SW480 (cell line): ENCODE data around the gene RNF7.
"Not testable (repeated sequence)": the region's sequence is repeated elsewhere in the genome, so short reads cannot be mapped to it uniquely, and the experiment has no call there.

ENCODE experiments used
- DNase-seq: peaks from one replicate; pipeline ENCODE4 v3.0.0-alpha.2; 2016; ENCODE audit warnings: low spot score

Gene RNF7

DNA sequence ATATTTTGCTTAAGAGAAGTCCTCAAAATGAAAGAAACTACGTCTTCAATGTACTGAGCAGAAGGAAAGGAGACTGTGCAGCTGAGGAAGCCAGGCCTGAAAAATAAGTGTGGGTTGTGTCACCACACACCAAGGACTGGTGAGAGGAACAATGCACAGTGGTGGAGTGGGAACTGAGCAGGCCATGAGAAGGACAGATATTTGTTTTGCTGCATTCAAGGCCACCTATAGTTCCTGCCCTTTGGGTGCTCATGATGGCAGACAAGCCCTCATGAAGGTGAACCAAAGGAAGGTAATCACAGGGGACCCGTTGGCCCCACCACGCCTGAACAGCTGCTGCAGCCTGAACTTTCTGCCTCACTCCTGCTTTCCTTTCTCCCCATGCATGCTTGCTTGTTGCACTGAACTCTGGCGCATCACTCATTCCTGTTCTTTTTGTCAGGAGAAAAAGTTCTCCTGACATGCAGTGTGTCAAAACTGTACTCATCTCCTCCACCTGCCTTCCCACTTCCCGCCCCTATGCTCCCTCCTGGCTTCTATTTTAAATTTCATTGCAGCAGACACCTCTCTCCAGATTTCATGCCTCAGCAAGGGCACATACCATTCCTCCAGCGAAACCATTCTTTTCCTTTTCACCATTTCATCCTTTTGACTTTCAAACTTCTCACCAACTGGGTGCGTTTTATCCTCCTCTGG lies 2.2 kb upstream of the RNF7 start:
- DNase-seq: no peak

DNA sequence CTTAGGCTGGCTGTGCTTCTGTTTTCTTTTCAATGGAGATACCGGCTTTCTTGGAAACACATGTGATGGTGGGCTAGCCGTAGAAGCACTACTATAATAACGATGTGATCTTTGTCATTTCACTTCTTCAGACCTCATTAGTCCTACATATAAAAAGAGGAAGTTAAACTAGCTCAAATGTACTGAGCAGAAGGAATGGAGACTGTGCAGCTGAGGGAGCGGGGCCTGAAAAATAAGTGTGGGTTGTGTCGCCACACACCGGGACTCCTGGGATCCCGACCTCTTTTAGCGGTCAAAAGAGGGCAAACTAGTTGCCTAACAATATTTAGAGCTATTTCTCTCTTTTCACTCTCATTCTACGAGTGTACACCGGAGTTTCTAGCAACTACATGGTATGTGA lies 1.0 kb upstream of the RNF7 start:
- no peak for DNase-seq

DNA sequence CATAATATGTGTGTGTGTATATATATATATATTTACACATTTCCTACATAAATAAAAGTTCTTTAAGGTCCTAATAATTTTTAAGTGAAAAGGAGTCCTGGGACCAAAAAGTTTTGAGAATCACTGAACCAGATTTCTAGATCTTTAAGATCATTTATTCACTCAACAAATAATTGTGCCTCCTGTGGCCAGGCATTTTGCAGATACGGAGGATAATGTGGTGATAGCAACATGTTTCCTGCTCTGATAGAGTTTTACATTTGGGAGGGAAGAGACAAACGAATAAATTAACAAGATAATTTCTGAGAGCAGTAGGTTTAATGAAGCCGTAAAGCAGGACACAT lies 448 bp upstream of the RNF7 start:
- no peak for DNase-seq

DNA sequence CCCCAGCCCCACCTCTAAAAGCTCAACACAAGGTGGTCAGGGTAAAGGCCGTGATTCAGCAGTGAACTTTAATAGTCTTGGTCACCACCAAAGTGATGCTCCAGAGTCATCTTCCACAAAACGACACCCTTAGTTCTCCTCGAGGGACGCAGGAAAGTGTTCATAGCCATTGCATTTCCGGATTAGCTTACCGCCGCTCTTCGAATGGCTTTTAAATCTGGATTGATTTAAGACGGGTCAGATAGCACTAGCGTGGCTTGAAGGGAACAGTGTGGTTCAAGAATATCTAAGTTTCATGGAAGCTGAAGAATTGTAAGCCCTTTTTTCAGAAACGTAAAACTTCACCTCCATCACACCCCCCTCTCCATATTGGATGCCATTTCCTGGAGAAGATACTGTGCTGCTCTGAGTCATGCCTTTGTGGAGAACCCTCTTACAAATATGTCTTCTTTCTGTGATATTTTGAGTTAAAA lies 829 bp downstream of the RNF7 start:
- peak; percentile 52 for DNase-seq

DNA sequence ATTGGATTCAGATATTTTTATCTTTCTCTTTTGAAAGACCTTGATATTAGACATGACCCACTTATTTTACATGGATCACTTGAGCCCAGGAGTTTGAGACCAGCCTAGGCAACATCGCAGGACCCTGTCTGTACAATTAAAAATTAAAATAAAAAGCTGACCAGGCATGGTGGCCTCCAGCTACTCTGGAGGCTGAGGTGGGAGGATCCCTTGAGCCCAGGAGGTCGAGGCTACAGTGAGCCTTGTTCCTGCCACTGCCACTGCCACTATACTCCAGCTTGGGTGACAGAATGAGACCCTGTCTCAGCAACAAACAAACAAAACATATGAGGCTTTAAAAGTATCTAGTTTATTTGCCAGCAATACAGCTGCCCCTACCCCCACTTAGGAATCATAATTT lies 1.6 kb downstream of the RNF7 start:
- no peak for DNase-seq

DNA sequence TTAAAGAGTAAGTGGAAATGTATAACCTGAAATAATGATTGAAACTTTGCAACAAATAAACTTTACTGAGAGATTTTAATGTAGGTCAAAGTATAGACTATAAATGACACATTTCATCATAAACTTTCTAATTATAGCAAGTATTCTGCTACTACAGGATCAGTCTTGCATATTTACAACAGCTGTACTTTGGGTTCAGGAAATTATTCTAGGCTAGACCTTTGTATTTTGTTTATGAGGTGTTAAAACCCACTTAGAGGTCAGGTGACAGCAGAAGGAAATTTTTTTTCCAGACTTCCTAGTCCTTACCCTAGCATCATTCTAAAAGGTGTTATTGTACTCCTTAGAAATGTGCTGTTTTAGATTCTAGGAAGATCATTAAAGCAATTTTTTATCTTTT lies 2.3 kb downstream of the RNF7 start:
- no peak for DNase-seq

DNA sequence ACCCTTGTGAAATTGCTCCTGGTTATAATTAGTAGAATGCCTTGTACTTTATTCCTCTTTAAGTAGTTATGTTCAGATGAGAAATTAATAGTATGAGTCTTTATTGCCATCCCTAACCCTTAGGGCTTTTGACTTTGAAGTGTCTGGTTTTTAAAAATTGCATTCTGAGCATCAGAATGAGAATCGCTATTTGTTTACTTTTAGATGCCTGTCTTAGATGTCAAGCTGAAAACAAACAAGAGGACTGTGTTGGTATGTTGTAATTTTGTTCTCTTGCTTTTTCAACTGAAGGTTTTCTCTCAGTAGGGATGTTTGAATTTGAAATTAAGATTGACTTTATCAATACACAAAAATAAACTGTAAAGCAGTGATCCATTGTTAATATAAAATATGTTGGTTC lies 5.2 kb downstream of the RNF7 start:
- DNase-seq: no peak

DNA sequence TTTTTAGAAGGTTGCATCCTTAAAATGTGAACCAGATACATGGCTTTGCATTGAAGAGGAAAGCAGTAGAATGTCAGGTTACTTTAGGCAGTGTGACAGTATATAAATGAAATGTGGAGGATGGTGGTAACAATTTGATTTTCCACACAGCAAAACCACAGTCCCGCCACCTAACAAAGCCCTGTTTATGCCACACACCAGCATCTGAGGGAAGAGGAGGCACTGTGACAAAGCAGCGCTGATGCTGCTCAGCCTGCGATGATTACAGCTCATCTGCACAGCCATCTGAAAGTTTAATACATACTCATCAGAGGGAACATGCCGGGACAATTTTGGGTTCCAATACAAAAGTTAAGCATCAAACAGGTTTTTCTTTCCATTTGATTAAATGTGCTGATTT lies 8.9 kb downstream of the RNF7 start:
- DNase-seq: peak; percentile 30

DNA sequence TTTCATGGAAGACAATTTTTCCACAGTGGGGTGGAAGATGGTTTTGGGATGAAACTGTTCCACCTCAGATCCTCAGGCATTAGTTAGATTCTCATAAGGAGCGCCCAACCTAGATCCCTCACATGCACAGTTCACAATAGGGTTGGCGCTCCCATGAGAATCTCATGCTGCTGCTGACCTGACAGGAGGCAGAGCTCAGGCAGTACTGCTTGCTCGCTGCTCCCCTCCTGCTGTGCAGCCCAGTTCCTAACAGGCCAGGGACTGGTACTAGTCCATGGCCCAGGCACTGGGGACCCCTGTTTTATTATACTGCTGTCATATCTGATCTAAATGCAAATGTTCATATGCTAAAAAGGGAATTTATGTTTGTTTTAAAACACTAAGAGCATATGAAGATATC lies 15.3 kb downstream of the RNF7 start:
- no peak for DNase-seq

DNA sequence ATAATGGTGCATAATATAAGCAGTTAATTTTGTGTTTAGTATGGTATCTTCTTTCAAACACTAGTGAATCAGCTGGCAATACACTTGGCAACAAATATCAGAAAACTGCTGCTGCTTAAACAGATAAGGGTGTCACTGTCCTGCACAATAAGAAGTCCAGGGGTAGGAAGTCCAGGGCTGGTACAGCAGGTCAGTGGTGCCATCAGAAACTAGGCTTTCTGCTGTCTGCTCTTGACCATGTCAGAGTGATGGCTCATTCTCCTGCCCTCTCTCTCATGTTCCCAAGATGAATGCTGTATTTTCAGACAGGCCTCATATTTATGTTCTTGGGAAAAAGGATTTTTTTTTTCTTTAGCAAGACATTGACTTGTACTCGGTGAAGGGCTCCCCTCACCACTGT lies 15.9 kb downstream of the RNF7 start:
- DNase-seq: no peak

DNA sequence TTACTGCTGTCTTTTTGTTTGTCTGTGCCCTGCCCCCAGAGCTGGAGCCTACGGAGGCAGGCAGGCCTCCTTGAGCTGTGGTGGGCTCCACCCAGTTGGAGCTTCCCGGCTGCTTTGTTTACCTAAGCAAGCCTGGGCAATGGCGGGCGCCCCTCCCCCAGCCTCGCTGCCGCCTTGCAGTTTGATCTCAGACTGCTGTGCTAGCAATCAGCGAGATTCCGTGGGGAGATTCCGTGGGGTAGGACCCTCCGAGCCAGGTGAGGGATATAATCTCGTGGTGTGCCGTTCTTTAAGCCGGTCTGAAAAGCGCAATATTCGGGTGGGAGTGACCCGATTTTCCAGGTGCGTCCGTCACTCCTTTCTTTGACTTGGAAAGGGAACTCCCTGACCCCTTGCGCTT lies 24.5 kb downstream of the RNF7 start:
- not testable (repeated sequence) for DNase-seq

DNA sequence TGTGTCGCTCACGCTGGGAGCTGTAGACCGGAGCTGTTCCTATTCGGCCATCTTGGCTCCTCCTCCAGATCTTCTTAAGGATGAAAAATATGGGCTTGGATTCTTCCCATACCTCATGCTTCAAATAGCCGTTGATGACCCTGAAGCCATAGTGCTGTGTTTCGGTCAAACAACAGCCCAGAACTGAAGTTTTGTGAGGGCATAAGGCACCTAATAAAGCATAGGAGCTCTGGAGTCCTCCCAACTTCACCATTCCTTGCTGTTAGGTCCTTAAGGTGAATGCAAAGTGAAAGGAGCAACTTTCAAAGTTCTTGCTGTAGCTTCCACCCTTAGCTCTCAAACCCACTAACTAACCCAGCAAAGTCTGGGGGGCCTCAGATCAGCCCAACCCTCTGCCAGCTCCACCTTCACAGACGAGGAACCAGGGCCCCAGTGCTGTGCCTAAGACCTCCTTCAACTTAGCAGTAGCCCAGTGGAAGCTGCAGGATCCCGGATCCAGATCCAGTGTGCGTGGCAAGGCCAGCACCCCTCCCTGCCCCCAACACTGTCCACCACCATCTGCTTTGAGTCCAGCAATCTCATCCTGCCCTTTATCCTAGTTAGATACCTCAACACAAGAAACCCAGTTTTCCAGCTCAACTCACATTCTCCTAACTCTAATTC lies 25.1 kb downstream of the RNF7 start, which contains the start of gene GRK7:
GRK7 (plus strand) TSS at position 321 of the 663 bp plus-strand sequence. CDS start 14,877 bp downstream, outside the sequence.
- DNase-seq: peak; percentile 14

DNA sequence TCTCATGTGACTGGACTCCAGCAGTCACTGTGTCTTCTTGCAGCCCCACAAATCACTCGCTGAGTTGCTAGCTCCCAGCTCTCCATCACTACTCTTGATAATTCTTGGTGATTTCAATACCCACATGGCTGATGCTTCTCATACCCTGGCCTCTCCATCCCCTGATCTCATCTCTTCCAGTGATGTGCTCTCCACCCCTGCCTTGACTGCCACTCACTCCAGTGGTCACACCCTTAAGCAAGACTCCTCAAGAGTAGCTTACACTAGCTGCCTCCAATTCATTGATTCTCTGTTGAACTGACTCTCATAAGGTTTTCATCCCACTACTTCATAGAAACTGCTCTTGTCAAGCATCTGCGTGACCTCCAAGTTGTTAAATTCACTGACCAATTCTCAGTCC lies 25.9 kb downstream of the RNF7 start:
- no peak for DNase-seq

DNA sequence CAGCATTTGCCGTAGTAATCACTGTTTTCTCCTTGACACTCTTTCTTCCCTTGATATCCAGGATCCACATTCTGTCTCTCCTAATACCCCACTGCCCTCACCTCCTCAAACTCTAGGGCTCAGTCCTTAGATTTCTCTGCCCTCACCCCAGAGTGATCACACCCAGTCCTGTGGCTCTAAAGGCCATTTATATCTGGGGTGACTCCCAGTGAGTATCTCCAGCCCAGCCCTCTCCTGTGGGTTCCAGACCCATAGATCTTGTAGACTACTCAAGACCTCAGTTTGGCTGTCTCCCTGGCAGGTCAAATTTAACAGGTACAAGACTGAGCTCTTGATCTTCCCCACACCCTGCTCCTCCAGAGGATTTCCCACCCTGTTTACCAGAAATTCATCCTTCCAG lies 26.4 kb downstream of the RNF7 start:
- no peak for DNase-seq

DNA sequence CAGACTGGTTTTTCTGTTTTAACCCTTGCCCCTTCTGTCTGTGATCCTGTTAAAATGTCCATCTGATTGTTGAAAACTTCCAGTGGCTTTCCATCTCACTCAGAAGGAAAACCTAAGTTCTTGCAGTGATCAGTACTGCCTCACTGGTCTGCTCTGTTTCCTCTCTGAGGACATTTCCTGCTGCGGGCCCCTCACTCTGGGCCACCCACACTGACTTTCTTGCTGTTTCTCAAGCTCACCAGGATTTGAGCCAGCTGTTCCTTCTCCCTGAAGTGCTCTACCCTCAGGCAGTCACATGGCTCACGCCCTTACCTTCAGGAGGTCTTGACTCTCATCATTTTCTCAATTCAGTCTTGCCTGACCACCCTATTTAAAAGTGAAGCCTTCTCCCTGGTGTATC lies 26.9 kb downstream of the RNF7 start:
- no peak for DNase-seq

DNA sequence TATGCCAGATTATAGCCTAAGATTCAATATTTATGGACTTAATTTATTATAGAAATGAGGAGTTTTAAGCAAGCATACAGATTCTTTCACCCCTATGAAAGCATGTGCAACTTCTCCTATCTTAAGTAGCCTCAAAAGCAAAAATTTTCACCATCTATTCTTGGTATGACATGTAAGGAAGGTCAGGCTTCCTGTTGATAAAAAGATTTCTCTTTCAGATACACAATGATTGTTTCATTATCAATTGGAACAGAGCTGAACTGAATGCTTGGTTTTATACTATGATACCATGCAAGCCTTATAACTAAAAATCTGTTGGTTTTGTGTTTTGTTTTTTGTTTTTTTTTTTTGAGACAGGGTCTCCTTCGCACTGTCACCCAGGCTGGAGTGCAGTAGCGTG lies 29.0 kb downstream of the RNF7 start:
- DNase-seq: no peak

DNA sequence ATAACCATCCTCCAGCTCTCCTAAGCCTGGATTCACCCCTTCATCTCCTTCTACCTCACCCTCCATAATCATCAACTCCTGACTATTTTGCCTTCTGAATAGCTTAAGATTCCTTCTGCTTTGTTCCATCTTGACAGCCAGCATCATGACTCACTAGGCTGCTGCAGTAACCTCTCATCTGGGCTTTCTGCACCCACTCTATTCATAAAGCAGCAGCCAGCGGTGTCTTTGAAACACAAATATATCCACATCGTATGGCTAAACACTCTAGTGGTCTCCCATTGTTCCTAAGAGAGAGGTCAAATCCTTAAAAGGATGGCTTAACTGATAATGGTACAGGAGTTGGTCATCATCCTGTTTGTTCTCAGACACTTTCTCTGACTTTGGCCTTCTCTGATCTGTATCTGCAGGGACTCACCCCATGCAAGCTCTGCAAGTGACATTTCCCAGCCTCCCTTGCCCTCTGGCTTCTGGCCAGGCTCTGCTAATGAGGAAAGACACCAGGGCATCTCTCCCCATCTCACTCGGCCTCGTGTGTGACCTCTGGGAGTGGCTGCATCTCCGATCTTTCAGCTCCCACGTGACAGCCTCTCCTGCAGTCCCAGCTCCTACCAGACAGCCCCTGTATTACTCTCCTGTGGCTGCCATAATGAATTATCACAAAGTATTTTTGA lies 31.3 kb downstream of the RNF7 start:
- DNase-seq: no peak

DNA sequence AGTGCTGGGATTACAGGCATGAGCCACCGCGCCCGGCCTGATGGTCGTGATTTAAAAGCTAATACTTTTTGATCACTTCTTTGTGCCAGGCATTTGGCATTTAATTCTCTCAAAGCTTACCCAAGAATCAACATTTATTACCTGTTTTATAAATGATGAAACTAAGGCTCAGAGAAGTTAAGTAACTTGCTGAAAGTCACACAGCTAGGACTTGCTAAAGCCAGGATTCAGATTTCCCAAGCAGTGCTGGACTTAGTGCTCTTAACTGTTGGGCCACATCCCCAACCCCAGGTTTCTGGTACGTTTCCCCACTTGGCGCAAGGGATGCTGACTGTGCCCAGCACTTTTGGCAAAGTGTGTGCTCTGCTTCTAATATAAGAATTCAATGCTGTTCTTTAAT lies 35.6 kb downstream of the RNF7 start:
- no peak for DNase-seq

DNA sequence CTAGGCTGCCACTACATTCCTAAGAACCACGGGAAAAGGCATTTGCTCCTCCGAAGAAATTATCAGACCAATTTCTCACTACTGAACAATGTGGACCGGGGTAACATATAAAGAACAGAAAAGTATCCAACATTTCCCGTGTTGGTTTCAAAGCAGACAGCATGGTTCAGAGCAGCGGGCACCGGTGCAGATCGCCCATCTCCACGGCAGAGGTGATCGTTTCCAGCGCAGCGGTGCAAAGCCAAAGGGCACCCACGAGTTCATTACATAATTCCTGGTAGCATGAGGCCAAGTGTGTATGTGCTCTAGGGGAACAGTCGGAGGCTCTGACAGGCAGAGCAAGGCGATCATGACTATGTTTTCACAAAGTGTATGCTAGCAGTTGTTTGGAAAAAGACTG lies 38.3 kb downstream of the RNF7 start:
- no peak for DNase-seq

DNA sequence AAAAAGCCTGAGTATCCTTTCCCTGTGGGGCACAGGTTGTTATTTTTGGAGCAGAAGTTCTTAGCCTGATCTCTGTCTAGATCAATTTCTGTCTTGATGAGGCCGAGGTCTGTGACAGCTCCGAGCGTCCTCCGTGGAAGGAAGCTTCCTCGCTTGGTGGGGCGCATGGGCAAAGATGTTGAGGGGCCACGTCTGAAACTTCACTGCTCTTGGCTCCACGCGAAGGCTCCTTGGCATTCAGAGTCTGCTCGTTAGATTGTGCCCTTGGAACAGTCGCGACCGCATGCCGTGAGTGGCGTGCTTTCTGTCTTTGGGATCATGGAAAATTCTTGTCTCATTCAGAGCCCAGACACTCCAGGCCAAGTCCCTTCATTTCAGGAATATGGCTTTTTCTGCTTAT lies 38.8 kb downstream of the RNF7 start:
- no peak for DNase-seq

DNA sequence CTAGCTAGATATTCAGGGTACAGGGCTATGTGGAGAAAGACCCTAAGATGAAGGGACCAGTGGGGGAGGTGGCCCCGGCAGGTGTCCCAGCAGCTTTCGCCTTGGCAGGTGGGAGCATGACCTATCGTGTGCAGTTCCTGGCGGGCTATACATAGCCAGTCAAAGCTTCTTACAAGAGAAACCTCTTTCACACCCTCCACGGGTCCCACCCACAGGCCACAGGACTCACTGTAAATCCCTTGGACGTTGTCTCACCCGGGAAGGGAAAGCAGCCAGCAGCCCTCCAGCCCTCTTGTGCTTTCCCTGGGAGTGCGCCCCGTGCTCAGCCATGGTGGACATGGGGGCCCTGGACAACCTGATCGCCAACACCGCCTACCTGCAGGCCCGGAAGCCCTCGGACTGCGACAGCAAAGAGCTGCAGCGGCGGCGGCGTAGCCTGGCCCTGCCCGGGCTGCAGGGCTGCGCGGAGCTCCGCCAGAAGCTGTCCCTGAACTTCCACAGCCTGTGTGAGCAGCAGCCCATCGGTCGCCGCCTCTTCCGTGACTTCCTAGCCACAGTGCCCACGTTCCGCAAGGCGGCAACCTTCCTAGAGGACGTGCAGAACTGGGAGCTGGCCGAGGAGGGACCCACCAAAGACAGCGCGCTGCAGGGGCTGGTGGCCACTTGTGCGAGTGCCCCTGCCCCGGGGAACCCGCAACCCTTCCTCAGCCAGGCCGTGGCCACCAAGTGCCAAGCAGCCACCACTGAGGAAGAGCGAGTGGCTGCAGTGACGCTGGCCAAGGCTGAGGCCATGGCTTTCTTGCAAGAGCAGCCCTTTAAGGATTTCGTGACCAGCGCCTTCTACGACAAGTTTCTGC lies 40.1 kb downstream of the RNF7 start:
- no peak for DNase-seq

DNA sequence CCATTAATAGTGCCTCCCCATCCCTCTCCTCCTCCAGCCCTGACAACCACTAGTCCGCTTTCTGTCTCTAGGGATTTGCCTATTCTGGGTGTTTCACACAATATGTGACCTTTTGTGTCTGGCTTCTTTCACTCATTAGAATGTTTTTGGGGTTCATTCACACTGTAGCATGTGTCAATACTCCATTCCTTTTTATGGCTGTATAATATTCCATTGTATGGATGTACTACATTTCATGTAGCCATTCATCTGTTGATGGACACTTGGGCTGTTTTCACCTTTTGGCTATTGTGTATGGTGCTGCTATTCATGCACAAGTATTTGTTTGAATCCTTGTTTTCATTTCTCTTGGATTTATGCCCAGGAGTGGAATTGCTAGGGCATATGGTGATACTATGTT lies 41.6 kb downstream of the RNF7 start:
- no peak for DNase-seq
